ENCODE measurements around the gene MAN2B2.

Gene MAN2B2

DNA sequence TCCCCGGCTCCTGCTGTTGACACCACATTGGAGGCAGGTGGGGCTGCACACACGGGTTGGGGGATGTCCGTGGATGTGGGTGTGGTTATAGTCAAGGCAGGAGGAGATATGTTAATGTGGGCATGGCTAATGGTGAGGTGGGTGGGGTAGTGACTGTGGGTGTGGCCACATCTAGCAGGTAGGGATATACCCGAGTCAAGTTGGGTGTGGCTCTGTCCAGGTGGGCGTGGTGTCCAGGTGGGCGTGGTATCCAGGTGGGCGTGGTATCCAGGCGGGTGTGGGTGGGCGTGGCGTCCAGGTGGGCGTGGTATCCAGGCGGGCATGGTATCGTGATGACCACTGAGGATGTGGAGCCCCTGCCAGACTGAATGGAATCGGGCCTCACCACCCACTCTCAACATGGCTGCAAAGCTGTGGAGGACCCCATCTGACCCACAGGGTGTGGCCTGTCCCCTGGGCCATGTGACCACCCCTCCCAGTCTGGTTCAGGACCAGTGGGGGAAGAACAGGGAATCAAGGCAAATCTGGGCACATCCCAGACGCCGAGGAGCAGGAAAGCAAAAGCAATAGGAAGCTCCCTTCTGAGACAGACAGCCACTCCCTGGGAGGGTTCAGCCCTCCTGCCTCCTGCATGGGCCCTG, 21.0 kb downstream of the MAN2B2 start:
- DNase-seq = peak; percentile 21

DNA sequence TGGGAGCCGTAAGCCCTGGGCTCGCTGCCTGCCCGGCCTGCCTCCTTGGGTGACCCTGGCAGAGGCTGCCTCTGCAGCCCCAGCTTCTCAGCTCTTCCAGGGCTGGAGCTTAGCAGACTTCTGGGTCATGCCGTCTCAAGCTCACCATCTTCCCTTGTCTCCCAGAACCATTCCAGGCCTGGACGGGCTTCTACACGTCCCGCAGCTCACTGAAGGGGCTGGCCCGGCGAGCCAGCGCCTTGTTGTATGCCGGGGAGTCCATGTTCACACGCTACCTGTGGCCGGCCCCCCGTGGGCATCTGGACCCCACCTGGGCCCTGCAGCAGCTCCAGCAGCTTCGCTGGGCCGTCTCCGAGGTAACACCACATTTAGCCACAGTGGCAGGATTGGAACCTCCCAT, 22.0 kb downstream of the MAN2B2 start:
- DNase-seq = no peak

DNA sequence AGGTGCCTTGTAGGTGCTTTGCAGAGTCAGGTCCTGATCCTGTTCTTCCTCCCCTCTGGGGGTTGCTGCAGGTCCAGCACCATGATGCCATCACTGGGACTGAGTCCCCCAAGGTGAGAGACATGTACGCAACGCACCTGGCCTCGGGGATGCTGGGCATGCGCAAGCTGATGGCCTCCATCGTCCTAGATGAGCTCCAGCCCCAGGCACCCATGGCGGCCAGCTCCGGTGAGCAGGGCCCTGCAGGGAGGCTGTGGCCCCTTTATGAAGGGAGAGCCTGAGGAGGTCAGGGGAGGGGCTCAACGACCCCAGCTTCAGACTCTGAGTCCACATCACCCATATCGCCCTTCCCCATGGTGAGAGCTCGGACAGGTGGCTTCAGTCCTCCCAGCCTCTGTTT, 23.1 kb downstream of the MAN2B2 start:
- DNase-seq = no peak

DNA sequence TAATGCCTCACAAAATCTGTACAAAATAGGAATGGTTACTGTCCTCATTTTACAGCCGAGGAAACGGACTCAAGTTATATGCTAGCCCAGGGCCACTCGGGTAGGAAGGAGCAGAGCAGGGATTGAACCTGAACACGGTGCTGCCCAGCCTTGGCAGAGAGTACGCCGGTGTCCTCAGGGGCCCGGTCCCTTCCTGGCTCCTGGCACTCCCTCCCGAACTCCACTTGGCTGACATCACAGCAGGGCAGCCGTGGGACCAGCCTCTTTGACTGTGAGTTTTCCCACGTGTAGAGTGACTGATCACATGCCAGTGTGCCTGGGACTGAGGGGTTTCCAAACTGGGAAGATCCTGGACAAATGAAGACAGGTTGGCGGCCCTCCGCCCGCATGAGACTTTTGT, 23.7 kb downstream of the MAN2B2 start:
- DNase-seq = no peak

DNA sequence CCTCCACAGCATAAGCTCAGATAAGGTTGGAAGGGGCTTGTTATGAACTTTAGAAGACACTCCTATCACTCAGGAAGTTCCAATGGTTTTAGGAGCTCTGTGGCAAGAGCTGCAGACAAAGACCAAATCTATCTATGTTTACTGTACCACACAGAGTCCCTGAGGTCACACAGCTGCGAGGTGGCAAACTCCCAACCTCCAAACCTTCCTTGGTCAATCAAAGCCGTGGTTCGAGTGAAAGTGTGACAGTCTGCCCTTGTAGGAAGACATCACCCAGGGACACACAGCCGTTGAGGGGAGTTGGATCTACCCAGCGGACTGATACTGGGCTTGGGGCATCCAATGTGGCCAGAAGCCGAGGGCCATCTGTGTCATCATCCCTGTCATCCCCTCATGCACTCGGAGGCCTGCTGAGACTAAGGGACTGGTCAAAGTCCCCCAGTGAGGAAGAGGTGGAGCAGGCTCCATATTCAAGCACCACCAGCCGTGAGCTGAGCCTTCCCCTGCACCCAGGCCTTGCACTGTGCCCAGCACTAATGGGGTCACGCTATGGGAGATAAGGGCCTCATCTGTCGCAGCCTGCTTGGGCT, 26.8 kb downstream of the MAN2B2 start:
- no peak for DNase-seq

DNA sequence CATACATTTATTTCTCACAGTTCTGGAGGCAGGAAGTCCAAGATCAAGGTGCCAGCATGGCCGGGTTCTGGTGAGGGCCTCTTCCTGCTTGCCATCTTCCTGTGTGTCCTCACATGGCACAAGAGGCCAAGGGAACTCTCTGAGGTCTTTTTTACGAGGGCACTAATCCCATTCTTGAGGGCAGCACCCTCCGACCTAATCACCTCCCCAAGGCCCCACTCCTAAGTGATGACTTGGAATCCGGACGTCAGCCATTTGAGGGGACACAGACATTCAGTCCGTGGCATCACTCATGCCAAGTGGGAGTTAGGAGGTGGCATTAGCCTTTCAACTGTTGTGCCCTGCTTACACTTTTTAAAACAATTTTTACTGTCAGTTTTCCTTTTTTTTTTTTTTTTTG, 27.3 kb downstream of the MAN2B2 start:
- DNase-seq = no peak

DNA sequence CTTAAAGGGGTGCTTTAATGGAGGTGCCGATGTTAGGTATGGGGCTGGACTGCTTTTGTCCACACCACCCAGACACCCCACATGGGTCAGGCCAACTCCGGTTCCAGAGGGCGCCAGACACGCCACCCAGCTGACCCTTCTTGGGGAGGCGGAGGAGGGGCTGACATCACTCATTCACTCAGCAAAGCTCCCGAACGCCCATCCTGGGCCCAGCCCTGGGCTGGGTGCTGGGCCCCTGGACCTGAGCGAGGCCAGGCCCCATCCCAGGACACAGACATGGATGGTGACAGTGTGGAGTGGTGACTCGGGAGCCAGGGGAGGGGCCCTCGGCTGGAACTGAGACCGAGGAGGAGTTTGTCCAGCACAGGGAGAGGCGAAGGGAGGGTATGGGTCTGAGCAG, 28.1 kb downstream of the MAN2B2 start:
- no peak for DNase-seq

DNA sequence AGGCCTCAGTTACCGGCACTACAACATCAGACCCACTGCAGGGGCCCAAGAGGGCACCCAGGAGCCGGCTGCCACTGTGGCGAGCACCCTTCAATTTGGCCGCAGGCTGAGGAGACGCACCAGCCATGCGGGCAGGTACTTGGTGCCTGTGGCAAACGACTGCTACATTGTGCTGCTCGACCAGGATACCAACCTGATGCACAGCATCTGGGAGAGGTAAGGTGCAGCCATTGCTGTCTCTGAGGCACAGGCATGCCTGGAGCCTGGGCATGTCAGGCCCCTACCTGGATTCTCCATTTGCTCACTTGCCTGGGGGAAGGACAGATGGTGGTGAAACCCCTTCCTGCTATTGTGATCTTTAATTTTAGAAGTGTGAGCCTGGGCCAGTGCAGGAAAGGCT, 30.1 kb downstream of the MAN2B2 start:
- no peak for DNase-seq

DNA sequence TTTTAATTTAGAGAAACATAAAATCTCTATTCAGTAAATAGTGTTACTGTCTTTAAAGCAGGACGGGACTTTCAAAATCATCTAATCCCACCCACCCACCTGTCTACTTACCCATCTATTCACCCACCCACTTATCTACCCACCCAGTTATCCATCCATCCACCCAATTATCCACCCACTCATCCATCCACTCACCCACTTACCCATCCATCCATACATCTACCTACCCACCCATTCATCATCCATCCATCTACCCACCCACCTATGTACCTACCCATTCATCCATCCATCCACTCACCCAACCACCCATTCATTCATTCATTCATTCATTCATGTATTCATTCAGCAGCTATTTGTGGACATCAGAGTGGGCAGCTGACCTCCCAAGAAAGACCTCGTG, 30.6 kb downstream of the MAN2B2 start:
- no peak for DNase-seq

DNA sequence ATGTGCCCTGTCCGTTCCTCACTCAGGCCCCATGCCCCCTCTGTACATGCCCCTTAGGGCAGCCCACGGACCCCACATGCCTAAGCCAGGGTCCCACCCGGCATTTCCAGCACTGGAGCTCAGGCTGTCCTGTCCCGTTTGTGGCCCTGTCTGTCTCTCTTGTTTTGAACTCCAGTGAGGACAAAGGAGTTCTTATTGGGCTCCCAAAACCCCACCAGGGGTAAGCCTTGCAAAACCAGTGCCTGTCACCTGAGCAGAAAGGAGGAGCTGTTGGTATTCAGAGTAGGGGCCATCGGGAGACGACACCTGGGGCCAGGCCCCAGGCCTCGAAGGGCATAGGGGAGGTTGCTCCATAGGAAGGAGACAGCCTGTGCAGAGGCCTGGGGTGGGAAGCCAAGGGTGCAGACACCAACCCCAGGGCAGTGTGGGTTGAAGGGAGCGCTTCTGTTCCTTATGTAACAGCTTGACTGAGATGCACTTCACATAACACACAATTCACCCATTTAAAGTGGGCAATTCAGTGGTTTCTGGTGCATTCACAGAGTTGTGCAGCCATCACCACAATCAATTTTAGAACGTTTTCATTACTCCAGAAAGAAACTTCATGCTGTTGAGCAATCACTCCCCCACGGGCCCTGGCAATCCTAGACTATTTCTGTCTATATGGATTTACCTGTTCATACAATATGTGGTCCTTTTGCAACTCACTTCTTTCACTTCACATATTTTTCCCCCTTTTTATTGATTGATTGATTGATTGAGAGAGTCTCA, 31.7 kb downstream of the MAN2B2 start:
- no peak for DNase-seq

DNA sequence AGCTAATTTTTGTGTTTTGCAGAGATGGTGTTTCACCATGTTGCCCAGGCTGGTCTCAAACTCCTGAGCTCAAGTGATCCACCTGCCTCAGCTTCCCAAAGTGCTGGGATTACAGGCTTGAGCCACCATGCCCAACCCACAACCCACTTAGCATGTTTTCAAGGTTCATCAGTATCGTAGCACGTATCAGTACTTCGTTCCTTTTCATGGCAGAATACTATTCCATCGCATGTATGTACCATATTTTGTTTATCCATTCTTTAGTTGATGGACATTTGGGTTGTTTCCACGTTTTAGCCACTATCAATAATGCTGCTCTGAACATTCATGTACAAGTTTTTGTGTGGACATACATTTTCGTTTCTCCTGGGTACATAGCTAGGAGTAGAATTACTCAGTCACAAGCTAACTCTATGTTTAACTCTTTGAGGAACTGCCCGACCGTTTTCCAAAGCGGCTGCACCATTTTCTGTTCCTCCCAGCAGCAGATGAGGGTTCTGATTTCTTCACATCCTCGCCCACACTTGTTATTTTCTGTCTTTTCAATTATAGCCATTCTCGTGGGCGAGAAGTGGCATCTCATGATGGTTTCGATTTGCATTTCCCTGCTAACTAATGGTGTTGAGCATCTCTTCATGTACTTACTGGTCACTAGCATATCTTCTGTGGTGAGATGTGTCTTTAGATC, 32.5 kb downstream of the MAN2B2 start:
- DNase-seq = no peak

DNA sequence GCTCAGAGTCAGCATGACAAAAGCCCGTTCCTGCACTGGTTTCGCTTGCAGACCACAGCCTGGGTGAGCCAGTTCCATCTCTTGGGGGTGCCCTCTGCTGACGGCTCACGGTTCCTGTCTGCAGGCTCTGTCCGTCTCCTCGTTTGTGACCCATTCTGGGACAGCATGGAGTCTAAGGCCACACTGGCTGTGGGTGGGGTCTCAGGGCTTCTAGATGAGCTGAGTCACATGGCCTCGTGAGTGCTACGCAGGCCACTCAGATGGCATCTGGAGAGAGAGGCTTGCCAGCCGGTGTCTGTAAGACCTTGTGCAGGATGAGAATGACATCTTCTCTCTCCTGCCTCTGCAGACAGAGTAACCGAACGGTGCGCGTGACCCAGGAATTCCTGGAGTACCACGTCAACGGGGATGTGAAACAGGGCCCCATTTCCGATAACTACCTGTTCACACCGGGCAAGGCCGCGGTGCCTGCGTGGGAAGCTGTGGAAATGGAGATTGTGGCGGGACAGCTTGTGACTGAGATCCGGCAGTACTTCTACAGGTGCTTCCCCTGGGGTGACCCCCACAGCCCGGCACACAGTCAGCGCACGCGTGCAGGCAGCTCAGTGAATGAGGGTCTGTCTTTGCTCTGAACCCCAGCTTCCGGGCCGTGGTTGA, 33.9 kb downstream of the MAN2B2 start:
- DNase-seq = no peak

DNA sequence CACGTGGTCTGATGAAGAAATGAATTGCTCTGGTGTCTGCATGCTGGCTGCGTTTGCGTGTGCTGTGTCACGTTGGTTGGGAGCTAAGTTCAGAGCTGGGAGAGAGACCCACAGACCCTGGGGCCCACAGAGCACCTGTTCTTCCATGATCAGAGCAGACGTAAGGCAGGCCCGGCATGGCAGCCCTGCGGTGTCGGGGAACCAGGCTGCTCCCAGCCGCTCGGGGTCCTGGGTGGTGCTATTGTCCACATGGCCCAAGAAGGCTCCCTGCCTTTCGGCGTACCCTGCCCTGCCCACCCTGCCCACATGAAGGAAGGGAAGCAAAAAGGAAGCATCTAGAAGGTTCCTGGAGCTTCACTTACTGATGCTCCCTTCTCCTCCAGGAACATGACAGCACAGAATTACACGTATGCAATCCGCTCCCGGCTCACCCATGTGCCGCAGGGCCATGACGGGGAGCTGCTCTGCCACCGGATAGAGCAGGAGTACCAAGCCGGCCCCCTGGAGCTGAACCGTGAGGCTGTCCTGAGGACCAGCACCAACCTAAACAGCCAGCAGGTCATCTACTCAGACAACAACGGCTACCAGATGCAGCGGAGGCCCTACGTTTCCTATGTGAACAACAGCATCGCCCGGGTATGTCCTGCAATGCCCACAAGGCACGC, 34.6 kb downstream of the MAN2B2 start:
- no peak for DNase-seq

DNA sequence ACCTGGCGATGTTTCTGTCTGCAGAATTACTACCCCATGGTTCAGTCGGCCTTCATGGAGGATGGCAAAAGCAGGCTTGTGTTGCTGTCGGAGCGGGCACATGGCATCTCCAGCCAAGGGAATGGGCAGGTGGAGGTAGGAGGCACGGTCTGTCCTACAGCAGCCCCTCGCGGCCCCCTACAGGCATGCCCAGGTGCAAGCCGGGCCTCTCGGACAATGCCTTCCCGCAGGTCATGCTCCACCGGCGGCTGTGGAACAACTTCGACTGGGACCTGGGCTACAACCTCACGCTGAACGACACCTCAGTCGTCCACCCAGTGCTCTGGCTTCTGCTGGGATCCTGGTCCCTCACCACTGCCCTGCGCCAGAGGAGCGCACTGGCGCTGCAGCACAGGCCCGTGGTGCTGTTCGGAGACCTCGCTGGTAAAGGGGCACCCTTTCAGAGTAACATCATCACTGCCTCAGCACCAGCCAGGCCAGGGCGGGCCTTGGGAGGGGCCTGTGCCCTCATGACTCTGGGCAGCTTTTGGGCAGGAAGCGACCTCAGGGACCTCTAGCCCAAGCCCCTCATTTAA, 36.0 kb downstream of the MAN2B2 start:
- DNase-seq = no peak

DNA sequence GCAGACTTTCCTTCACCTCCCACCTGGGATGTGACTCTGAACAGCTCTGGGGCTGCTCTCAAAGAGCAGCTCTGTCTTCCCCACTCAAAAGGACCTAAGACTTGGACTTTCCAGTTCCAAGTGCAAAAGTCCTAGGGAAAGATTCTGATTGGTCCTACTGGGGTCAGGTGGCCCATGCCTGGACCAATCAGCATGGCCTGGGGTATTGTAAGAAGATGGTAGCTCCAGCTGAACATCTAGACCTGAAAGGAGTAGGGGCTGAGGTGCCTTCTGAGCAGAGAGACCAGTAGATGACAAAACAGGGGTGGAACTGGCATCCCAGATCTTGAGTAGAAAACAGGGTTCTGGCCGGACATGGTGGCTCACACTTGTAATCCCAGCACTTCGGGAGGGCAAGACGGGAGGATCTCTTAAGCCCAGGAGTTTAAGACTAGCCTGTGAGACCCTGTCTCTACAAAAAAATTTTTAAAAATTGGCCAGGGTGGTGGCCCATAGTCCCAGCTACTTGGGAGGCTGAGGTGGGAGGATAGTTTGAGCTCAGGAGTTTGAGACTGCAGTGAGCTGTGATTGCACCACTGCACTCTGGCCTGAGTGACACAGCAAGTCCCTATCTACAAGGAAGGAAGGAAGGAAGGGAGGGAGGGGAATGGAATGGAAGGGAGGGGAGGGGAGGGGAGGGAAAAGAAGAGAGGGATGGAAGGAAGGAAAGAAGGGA, 38.1 kb downstream of the MAN2B2 start:
- DNase-seq = no peak

DNA sequence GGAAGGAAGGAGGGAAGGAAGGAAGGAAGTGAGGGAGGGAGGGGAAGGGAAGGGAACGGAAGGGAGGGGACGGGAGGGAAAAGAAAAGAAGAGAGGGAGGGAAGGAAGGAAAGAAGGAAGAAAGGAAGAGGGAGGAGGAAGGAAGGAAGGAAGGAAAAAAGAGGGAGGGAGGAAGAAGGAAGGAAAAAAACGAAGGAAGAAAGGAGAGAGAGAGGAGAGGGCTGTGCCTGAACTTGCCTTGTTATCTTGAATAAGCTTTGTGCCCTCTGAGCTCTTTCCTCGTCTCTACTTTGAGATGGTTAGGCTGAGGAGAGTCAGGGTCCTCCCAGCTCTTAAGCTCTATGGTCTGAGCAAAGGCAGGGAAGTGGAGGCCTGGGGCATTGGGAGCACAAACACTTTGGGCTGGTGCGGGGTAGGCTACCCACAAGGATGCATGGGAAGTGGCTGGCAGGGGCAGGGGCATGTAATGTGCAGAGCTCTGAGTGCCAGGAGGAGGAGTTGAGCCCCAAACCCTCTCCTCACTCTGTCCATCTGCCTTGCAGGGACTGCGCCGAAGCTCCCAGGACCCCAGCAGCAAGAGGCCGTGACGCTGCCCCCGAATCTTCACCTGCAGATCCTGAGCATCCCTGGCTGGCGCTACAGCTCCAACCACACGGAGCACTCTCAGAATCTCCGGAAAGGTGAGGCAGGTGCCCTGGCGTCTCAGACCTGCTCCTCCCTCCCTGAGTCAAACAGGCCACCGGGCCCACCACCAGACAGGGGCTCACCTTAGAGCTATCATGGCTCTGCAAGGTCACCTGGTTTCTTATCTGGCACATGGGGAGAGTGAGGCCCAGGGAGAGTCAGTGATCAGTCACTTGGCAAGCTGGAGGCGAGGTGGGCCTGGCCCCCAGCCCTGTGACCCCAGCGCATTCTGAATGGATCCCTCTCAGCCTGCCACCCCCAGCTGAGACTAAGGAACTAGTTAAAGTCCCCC, 39.0 kb downstream of the MAN2B2 start:
- no peak for DNase-seq

DNA sequence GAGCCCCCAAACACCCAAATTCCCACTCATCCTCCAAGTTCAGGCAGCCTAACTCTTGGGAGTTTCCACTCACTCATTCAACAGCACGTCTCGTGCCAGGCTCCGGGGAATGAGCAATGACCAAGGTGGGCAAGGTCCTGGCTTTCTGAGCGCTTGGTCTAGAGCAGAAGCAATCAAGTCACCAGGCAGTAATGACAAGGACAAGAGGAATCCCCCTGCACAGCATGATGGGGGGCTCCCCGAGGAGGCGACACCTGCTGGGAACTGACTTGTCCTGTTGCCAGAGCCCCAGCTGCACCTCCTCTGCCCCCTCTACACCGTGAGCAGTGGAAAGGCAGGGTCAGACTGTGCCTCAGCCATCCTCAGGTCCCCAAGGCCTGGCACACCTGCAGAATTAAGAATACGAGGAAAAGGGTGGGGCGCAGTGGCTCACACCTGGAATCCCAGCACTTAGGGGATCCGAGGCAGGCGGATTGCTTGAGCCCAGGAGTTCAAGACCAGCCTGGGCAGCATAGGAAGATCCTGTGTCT, 39.8 kb downstream of the MAN2B2 start:
- no peak for DNase-seq

DNA sequence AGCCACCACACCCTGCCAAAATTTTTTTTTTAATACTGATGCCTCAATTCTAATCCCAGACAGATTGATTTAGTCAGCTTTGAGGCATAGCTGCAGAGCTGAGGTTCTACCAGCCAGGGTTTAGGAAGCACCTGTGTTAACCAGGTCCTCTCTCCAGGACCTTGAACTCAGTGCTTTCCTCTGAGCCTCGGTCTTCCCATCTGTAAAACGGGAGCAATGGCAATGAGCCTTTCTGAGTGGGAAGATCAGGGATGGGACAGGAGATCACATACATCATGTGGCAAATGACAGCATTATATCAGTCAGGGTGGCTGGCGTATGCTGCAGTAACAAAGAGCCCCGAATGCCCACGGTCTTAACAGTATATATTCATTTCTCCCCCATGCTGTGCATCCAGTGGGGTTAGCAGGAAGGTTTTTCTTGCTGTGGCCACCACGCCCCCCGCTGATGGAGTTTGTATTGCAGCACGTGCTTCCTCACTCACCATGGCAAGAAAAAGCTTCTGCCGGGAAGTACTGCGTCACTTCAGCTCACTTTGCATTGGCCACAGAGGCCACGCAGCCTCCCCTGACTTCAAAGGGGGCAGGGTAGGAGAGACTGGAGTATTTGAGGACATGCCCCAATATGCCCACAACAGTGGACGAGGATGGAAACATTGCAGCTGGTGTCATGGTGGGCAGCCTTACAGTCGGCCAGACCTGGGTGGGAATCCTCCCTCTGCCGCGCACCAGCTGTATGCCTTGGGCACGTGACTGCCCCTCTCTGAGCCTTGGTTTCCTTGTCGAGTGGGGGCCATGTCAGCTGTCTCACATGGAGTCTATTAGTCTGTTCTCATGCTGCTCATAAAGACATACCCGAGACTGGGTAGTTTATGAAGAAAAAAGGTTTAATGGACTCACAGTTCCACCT, 41.4 kb downstream of the MAN2B2 start:
- no peak for DNase-seq

DNA sequence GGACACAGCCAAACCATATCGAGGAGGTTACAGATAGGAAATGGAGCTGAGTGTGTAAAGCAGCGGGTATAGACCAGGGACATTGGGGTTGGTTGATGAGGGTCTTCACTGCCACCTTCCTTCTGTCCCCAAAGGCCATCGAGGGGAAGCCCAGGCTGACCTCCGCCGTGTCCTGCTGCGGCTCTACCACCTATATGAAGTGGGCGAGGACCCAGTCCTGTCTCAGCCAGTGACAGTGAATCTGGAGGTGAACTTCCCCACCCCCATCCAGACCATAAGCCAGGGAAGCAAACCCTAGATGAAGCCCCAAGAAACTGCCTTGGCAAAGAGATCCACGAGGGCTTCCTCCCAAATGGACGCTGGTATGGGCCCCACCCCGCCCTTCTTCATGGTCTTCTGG, 42.3 kb downstream of the MAN2B2 start:
- no peak for DNase-seq

All from NCI-H526 treated with DMSO at 0.1 percent for 48 hours (cell line).